PC-9 (cell line): ENCODE results near the gene TACC3.

ENCODE experiments used
- EZH2 ChIP-seq: fragments of 200-600 bp; sonication (generic); IDR thresholded peaks from 2 replicates; pipeline ENCODE4 v1.8.0; 2017; ENCODE audit warnings: antibody characterized with exemption, low read depth
- TF ChIP-seq, protein P1 (sequence below): fragments of 200-600 bp; sonication (generic); conservative IDR thresholded peaks from 2 replicates; pipeline ENCODE4 v1.6.1; 2017; ENCODE audit warnings: mixed run types, antibody characterized with exemption, mild to moderate bottlenecking, moderate library complexity

DNA sequence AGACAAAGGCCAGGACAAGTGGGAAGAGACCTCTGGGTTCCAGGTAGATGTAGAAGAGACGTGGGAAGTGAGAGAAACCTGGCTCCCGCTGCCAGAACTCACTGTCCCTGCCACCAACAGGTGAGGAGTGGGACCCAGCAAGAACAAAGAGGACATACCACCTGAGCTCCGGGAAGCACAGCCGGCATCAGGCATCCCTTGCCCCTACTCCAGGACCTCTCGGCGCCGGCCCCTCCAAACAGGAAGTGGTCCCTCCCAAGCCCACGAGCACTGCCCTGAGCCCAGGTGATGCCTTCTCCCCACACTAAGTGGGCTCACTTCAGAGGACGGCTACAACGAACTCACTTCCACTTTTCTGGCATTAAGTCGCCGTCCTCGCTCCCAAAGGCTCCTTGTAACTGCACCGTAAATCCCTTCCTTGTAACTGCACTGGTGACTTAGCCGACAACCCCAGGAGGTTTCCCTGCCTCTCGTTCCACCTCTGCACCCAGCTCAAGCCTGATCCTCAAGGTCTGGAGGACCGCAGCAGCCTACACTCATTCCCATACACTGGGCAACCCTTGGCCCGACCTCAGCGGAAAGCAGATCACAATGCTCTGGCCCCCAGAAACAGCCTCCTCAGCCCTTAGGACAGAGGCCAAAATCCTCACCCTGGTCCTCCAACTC is 46.1 kb upstream of the TACC3 start:
- TF ChIP-seq EZH2 = no peak
- TF ChIP-seq, protein P1, sequence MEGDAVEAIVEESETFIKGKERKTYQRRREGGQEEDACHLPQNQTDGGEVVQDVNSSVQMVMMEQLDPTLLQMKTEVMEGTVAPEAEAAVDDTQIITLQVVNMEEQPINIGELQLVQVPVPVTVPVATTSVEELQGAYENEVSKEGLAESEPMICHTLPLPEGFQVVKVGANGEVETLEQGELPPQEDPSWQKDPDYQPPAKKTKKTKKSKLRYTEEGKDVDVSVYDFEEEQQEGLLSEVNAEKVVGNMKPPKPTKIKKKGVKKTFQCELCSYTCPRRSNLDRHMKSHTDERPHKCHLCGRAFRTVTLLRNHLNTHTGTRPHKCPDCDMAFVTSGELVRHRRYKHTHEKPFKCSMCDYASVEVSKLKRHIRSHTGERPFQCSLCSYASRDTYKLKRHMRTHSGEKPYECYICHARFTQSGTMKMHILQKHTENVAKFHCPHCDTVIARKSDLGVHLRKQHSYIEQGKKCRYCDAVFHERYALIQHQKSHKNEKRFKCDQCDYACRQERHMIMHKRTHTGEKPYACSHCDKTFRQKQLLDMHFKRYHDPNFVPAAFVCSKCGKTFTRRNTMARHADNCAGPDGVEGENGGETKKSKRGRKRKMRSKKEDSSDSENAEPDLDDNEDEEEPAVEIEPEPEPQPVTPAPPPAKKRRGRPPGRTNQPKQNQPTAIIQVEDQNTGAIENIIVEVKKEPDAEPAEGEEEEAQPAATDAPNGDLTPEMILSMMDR = no peak
